Measurements from ENCODE around the gene INHBE.
"Not testable (repeated sequence)": the region's sequence is repeated elsewhere in the genome, so short reads cannot be mapped to it uniquely, and the experiment has no call there.

Gene INHBE

GRCh38 chr12:57435293-57435692 lies 19.8 kb upstream of the INHBE start:
- H3K27me3 ChIP-seq (replicated peaks; ENCODE audit: control insufficient read depth, insufficient read depth, low read length) = no peaks in the 10 kb centered on the region
- H3K36me3 ChIP-seq (ENCODE audit: control insufficient read depth, insufficient read depth, low read length) = no peaks in the 10 kb centered on the region
- no peak for TF ChIP-seq CTCF (IDR thresholded peaks at IDR 0.05; ENCODE audit: insufficient read depth, low read length, poor library complexity, severe bottlenecking)
- no peak overlapping the region for H3K4me3 ChIP-seq (replicated peaks; ENCODE audit: low read depth, low read length)
- DNase-seq (ENCODE audit: extremely low read depth, insufficient read length) = no peak

GRCh38 chr12:57438400-57438799 lies 16.7 kb upstream of the INHBE start:
- Histone ChIP-seq H3K4me3 (replicated peaks; ENCODE audit: low read depth, low read length) (no peak overlapping the region), H3K36me3 (ENCODE audit: control insufficient read depth, insufficient read depth, low read length) (no peaks in the 10 kb centered on the region), H3K27me3 (replicated peaks; ENCODE audit: control insufficient read depth, insufficient read depth, low read length) (no peaks in the 10 kb centered on the region)
- no peak for TF ChIP-seq CTCF (IDR thresholded peaks at IDR 0.05; ENCODE audit: insufficient read depth, low read length, poor library complexity, severe bottlenecking)
- no peak for DNase-seq (ENCODE audit: extremely low read depth, insufficient read length)

GRCh38 chr12:57439762-57440266 lies 15.3 kb upstream of the INHBE start:
- H3K27me3 ChIP-seq (replicated peaks; ENCODE audit: control insufficient read depth, insufficient read depth, low read length) = no peaks in the 10 kb centered on the region; the same call in 1 of the 2 replicates
- no peak for TF ChIP-seq CTCF (IDR thresholded peaks at IDR 0.05; ENCODE audit: insufficient read depth, low read length, poor library complexity, severe bottlenecking)
- no peak overlapping the region for H3K4me3 ChIP-seq (replicated peaks; ENCODE audit: low read depth, low read length)
- H3K36me3 ChIP-seq (ENCODE audit: control insufficient read depth, insufficient read depth, low read length) = no peaks in the 10 kb centered on the region
- no peak for DNase-seq (ENCODE audit: extremely low read depth, insufficient read length)

- not testable (repeated sequence) for H3K4me3 ChIP-seq (replicated peaks; ENCODE audit: low read depth, low read length); DNase-seq (ENCODE audit: extremely low read depth, insufficient read length); H3K36me3 ChIP-seq (ENCODE audit: control insufficient read depth, insufficient read depth, low read length); H3K27me3 ChIP-seq (replicated peaks; ENCODE audit: control insufficient read depth, insufficient read depth, low read length)
Observed at GRCh38 chr12:57441393-57441792, 13.7 kb upstream of the INHBE start.

GRCh38 chr12:57441846-57442427 lies 13.2 kb upstream of the INHBE start:
- no peak for DNase-seq (ENCODE audit: extremely low read depth, insufficient read length)
- Histone ChIP-seq H3K4me3 (replicated peaks; ENCODE audit: low read depth, low read length) (no peak overlapping the region), H3K27me3 (replicated peaks; ENCODE audit: control insufficient read depth, insufficient read depth, low read length) (no peaks in the 10 kb centered on the region; the same call in 1 of the 2 replicates), H3K36me3 (ENCODE audit: control insufficient read depth, insufficient read depth, low read length) (no peaks in the 10 kb centered on the region)
- TF ChIP-seq CTCF (IDR thresholded peaks at IDR 0.05; ENCODE audit: insufficient read depth, low read length, poor library complexity, severe bottlenecking) = no peak

- not testable (repeated sequence) for H3K36me3 ChIP-seq (ENCODE audit: control insufficient read depth, insufficient read depth, low read length); H3K4me3 ChIP-seq (replicated peaks; ENCODE audit: low read depth, low read length); H3K27me3 ChIP-seq (replicated peaks; ENCODE audit: control insufficient read depth, insufficient read depth, low read length); DNase-seq (ENCODE audit: extremely low read depth, insufficient read length)
Observed at GRCh38 chr12:57444337-57444736, 10.8 kb upstream of the INHBE start.

GRCh38 chr12:57444744-57445143 lies 10.4 kb upstream of the INHBE start:
- no peak overlapping the region for H3K4me3 ChIP-seq (replicated peaks; ENCODE audit: low read depth, low read length)
- H3K36me3 ChIP-seq (ENCODE audit: control insufficient read depth, insufficient read depth, low read length) = no peaks in the 10 kb centered on the region
- H3K27me3 ChIP-seq (replicated peaks; ENCODE audit: control insufficient read depth, insufficient read depth, low read length) = no peaks in the 10 kb centered on the region; the same call in 1 of the 2 replicates
- DNase-seq (ENCODE audit: extremely low read depth, insufficient read length) = no peak
- no peak for TF ChIP-seq CTCF (IDR thresholded peaks at IDR 0.05; ENCODE audit: insufficient read depth, low read length, poor library complexity, severe bottlenecking)

Data from GM06990 (cell line).